Astrocyte (in vitro differentiated cells and primary cell): ENCODE measurements around the gene EIF4A2.

Source experiments
- EZH2 ChIP-seq: IDR thresholded peaks from 2 replicates; pipeline ENCODE4 v1.6.1; 2012; ENCODE audit warnings: mild to moderate bottlenecking, low read length, inconsistent platforms; ENCODE audit not compliant: insufficient read depth
- TF ChIP-seq, protein P1 (sequence below): IDR thresholded peaks from 2 replicates; pipeline ENCODE4 v1.5.1; 2011; ENCODE audit warnings: low read depth, mild to moderate bottlenecking, inconsistent platforms, low read length, moderate library complexity; ENCODE audit not compliant: insufficient read depth

DNA sequence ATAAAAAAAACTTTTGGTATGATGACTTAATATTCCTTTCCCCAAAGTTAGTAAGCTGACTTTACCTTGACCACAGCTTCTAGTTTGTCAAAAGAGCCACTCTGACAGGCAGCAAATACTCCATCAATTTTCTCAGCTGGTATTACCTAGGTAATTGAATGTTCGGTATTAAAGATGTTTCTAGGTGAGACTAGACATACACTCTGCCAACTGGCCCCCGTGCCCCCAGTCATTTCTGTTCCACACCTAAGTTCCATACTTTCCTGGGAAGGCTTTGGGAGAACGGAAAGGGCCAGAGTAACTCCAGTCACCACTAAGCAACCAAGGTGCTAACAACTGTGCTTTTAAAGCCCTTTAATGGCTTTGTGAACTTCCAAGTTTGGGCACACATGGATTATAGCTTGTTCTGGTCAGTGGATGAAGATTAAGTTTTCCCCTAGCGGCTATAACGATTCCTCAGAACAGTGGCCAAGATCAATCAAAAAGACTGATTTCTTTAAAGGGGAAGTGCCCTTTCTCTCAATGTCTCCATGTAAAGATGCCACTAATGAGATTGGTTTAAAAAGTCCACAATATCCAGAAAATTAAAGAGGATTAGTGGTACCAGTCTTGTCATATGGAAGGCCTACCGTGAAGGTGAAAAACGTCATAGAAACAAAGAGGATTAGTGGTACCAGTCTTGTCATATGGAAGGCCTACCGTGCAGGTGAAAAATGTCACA, 7.0 kb downstream of the EIF4A2 start:
- TF ChIP-seq, protein P1, sequence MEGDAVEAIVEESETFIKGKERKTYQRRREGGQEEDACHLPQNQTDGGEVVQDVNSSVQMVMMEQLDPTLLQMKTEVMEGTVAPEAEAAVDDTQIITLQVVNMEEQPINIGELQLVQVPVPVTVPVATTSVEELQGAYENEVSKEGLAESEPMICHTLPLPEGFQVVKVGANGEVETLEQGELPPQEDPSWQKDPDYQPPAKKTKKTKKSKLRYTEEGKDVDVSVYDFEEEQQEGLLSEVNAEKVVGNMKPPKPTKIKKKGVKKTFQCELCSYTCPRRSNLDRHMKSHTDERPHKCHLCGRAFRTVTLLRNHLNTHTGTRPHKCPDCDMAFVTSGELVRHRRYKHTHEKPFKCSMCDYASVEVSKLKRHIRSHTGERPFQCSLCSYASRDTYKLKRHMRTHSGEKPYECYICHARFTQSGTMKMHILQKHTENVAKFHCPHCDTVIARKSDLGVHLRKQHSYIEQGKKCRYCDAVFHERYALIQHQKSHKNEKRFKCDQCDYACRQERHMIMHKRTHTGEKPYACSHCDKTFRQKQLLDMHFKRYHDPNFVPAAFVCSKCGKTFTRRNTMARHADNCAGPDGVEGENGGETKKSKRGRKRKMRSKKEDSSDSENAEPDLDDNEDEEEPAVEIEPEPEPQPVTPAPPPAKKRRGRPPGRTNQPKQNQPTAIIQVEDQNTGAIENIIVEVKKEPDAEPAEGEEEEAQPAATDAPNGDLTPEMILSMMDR: peak; percentile 21
- TF ChIP-seq EZH2: no peak
